Thymus (tissue), 11 donors: Measurements from ENCODE around the gene ZMIZ1. TPM values are rescaled to one million over a fixed set of nuclear protein-coding genes. Genes with fewer than 3 reads are reported as not detected.

Source experiments
- DNase-seq, 9 donors: peaks; one replicate each; pipeline ENCODE4 v3.0.0-alpha.2; 2013; ENCODE audit warnings: low spot score in 9 of 9, low read depth in 6 of 9, missing footprints in 1 of 9
- H3K27ac ChIP-seq, 2 donors: one replicate each; pipeline ENCODE4 v1.5.1; 2013; ENCODE audit warnings: control low read depth in 1 of 2, low read depth in 1 of 2, low read length in 1 of 2, mild to moderate bottlenecking in 1 of 2, moderate library complexity in 1 of 2
- H3K27me3 ChIP-seq, 2 donors: one replicate each; pipeline ENCODE4 v1.5.1; 2013; ENCODE audit warnings: low read length in 1 of 2; ENCODE audit not compliant: control insufficient read depth in 2 of 2, insufficient read depth in 1 of 2
- H3K36me3 ChIP-seq, 2 donors: one replicate each; pipeline ENCODE4 v1.5.1; 2013; ENCODE audit warnings: low read length in 1 of 2, mild to moderate bottlenecking in 1 of 2, moderate library complexity in 1 of 2; ENCODE audit not compliant: control insufficient read depth in 2 of 2, insufficient read depth in 2 of 2
- H3K4me1 ChIP-seq, 2 donors: one replicate each; pipeline ENCODE4 v1.5.1; 2013; ENCODE audit warnings: low read length in 2 of 2; ENCODE audit not compliant: control insufficient read depth in 2 of 2, insufficient read depth in 2 of 2
- H3K4me3 ChIP-seq, 2 donors: one replicate each; pipeline ENCODE4 v1.5.1; 2013; ENCODE audit warnings: low read length in 2 of 2, control low read depth in 1 of 2, mild to moderate bottlenecking in 1 of 2
- H3K9me3 ChIP-seq, 2 donors: one replicate each; pipeline ENCODE4 v1.5.1; 2013; ENCODE audit warnings: low read length in 1 of 2, mild to moderate bottlenecking in 1 of 2; ENCODE audit not compliant: control insufficient read depth in 2 of 2, insufficient read depth in 1 of 2
- WGBS: extraction: QIAGEN DNeasy Blood & Tissue Kit; methylation state at CpG from one replicate; pipeline ENCODE4 v1.1.7; 2013; 5-methylcytosine and 5-hydroxymethylcytosine counted together
- polyA plus RNA-seq: library from polyadenylated mRNA; stranded (reverse); fragments of 200-250 nt; gene quantifications from one replicate; pipeline ENCODE4 v1.2.3, GENCODE V29; 2013
- total RNA-seq: library from RNA; stranded (reverse); fragments of 120-200 nt; gene quantifications from one replicate; pipeline ENCODE4 v1.2.4, GENCODE V29; 2013
- donor health status: healthy.

The ZMIZ1 gene
- total and polyA plus RNA-seq, 2 donors: 7.4 to 14.2 TPM

GRCh38 chr10:79189853-79190435 is 121.2 kb downstream of the ZMIZ1 start:
- DNase-seq: no peak
- peaks cover 6 to 15% of the 10 kb centered on the region in 2 donors for H3K36me3 ChIP-seq
- 99% methylated on average over 10 of the region's 10 CpGs for WGBS
- H3K27me3 ChIP-seq: no peaks in the 10 kb centered on the region
- no peaks in the 10 kb centered on the region for H3K9me3 ChIP-seq
- no peak overlapping the region for H3K4me3 ChIP-seq
- peaks cover 0 to 16% of the 10 kb centered on the region in 2 donors for H3K4me1 ChIP-seq
- no peak overlapping the region for H3K27ac ChIP-seq

GRCh38 chr10:79190740-79191261 is 122.0 kb downstream of the ZMIZ1 start:
- no peak overlapping the region for H3K4me3 ChIP-seq
- H3K27me3 ChIP-seq: no peaks in the 10 kb centered on the region
- H3K9me3 ChIP-seq: no peaks in the 10 kb centered on the region
- H3K4me1 ChIP-seq: peaks cover 2 to 18% of the 10 kb centered on the region in 2 donors
- H3K27ac ChIP-seq: no peak overlapping the region
- peaks cover 6 to 15% of the 10 kb centered on the region in 2 donors for H3K36me3 ChIP-seq
- no peak for DNase-seq
- WGBS: 94% methylated on average over 1 of the region's 1 CpG

- peaks cover 6 to 13% of the 10 kb centered on the region in 2 donors for H3K36me3 ChIP-seq
- no peak overlapping the region for H3K27ac ChIP-seq
- peaks cover 0 to 2% of the 10 kb centered on the region in 2 donors for H3K9me3 ChIP-seq
- 96% methylated on average over 4 of the region's 4 CpGs for WGBS
- no peaks in the 10 kb centered on the region for H3K27me3 ChIP-seq
- no peak for DNase-seq
- H3K4me3 ChIP-seq: no peak overlapping the region
- H3K4me1 ChIP-seq: peaks cover 2 to 13% of the 10 kb centered on the region in 2 donors
Observed at GRCh38 chr10:79191951-79192676, 123.3 kb downstream of the ZMIZ1 start.

GRCh38 chr10:79192677-79193003 is 123.9 kb downstream of the ZMIZ1 start:
- Histone ChIP-seq H3K4me3 (no peak overlapping the region), H3K9me3 (peaks cover 0 to 2% of the 10 kb centered on the region in 2 donors), H3K27ac (no peak overlapping the region), H3K27me3 (no peaks in the 10 kb centered on the region), H3K4me1 (peaks cover 2 to 13% of the 10 kb centered on the region in 2 donors), H3K36me3 (peaks cover under 1 to 15% of the 10 kb centered on the region in 2 donors)
- 98% methylated on average over 4 of the region's 4 CpGs for WGBS
- no peak for DNase-seq

GRCh38 chr10:79193694-79194382 is 125.1 kb downstream of the ZMIZ1 start:
- WGBS: 95% methylated on average over 14 of the region's 14 CpGs
- H3K4me3 ChIP-seq: no peak overlapping the region
- no peak overlapping the region for H3K27ac ChIP-seq
- H3K4me1 ChIP-seq: peaks cover 2 to 13% of the 10 kb centered on the region in 2 donors
- no peak for DNase-seq
- peaks cover 0 to 15% of the 10 kb centered on the region in 2 donors for H3K36me3 ChIP-seq
- H3K27me3 ChIP-seq: no peaks in the 10 kb centered on the region
- H3K9me3 ChIP-seq: peaks cover 0 to 2% of the 10 kb centered on the region in 2 donors

GRCh38 chr10:79195091-79195923 is 126.5 kb downstream of the ZMIZ1 start:
- H3K36me3 ChIP-seq: peaks cover 0 to 13% of the 10 kb centered on the region in 2 donors

GRCh38 chr10:79196470-79197461 is 128.0 kb downstream of the ZMIZ1 start:
- DNase-seq: peak in 8 of 9 donors; percentile 30 to 72 (median 56)
- Histone ChIP-seq H3K9me3 (peaks cover 0 to 2% of the 10 kb centered on the region in 2 donors), H3K4me3 (no peak overlapping the region), H3K27me3 (no peaks in the 10 kb centered on the region), H3K4me1 (peaks cover 2 to 13% of the 10 kb centered on the region in 2 donors), H3K36me3 (peaks cover 9 to 21% of the 10 kb centered on the region in 2 donors), H3K27ac (no peak overlapping the region)
- WGBS: 79% methylated on average over 18 of the region's 18 CpGs

More at GRCh38 chr10:79195091-79195923, 126.5 kb downstream of the ZMIZ1 start:
- Histone ChIP-seq H3K4me3 (no peak overlapping the region), H3K4me1 (peaks cover 2 to 13% of the 10 kb centered on the region in 2 donors), H3K27ac (no peak overlapping the region), H3K27me3 (no peaks in the 10 kb centered on the region), H3K9me3 (peaks cover 0 to 2% of the 10 kb centered on the region in 2 donors)
- peak; percentile 54 to 88 (median 72) for DNase-seq
- WGBS: 27% methylated on average over 22 of the region's 22 CpGs

GRCh38 chr10:79197558-79197957 is 128.8 kb downstream of the ZMIZ1 start:
- no peak for DNase-seq
- Histone ChIP-seq H3K36me3 (peaks cover 14 to 25% of the 10 kb centered on the region in 2 donors), H3K4me3 (no peak overlapping the region), H3K4me1 (peaks cover 2 to 13% of the 10 kb centered on the region in 2 donors), H3K27me3 (no peaks in the 10 kb centered on the region), H3K27ac (no peak overlapping the region), H3K9me3 (peaks cover 0 to 2% of the 10 kb centered on the region in 2 donors)
- WGBS: 100% methylated on average over 4 of the region's 4 CpGs
